ENCODE data around the gene CCSER1. TPM values are rescaled to one million over a fixed set of nuclear protein-coding genes. Genes with fewer than 3 reads are reported as not detected.

Gene CCSER1
- total RNA-seq, 6 donors from 2014 or later: 4.4 to 26.1 (median 13.8) TPM

GRCh38 chr4:90137555-90137954 is 10.4 kb downstream of the CCSER1 start:
- H3K27me3 ChIP-seq: no peaks in the 10 kb centered on the region
- no peaks in the 10 kb centered on the region for H3K9me3 ChIP-seq
- H3K4me1 ChIP-seq: no peaks in the 10 kb centered on the region
- H3K27ac ChIP-seq: no peak overlapping the region
- H3K36me3 ChIP-seq: no peaks in the 10 kb centered on the region
- 35 to 37% methylated on average over 4 of the region's 4 CpGs for WGBS, 2 donors
- no peak overlapping the region for H3K4me3 ChIP-seq
- ATAC-seq (ENCODE audit: low FRiP score in 2 of 2) (no peak), DNase-seq (no peak)
- TF ChIP-seq EP300 (IDR thresholded peaks at IDR 0.05): no peak
- TF ChIP-seq CTCF (IDR thresholded peaks at IDR 0.05): no peak
- no peak for TF ChIP-seq POLR2AphosphoS5 (IDR thresholded peaks at IDR 0.05)
- no peak for TF ChIP-seq POLR2A (IDR thresholded peaks at IDR 0.05)

GRCh38 chr4:90142081-90142480 is 14.9 kb downstream of the CCSER1 start:
- 40 to 42% methylated on average over 1 of the region's 1 CpG for WGBS, 2 donors
- Histone ChIP-seq H3K4me1 (no peaks in the 10 kb centered on the region), H3K27me3 (no peaks in the 10 kb centered on the region), H3K27ac (no peak overlapping the region), H3K9me3 (no peaks in the 10 kb centered on the region), H3K36me3 (no peaks in the 10 kb centered on the region), H3K4me3 (no peak overlapping the region)
- ATAC-seq (ENCODE audit: low FRiP score in 2 of 2) (no peak), DNase-seq (no peak)
- no peak for TF ChIP-seq CTCF (IDR thresholded peaks at IDR 0.05)
- no peak for TF ChIP-seq POLR2AphosphoS5 (IDR thresholded peaks at IDR 0.05)
- TF ChIP-seq POLR2A (IDR thresholded peaks at IDR 0.05): no peak
- no peak for TF ChIP-seq EP300 (IDR thresholded peaks at IDR 0.05)

GRCh38 chr4:90145319-90145718 is 18.1 kb downstream of the CCSER1 start:
- Histone ChIP-seq H3K4me3 (no peak overlapping the region), H3K27ac (no peak overlapping the region), H3K4me1 (no peaks in the 10 kb centered on the region), H3K27me3 (no peaks in the 10 kb centered on the region), H3K36me3 (no peaks in the 10 kb centered on the region), H3K9me3 (no peaks in the 10 kb centered on the region)
- no peak for TF ChIP-seq CTCF (IDR thresholded peaks at IDR 0.05)
- no peak for TF ChIP-seq POLR2A (IDR thresholded peaks at IDR 0.05)
- TF ChIP-seq EP300 (IDR thresholded peaks at IDR 0.05): no peak
- TF ChIP-seq POLR2AphosphoS5 (IDR thresholded peaks at IDR 0.05): no peak
- DNase-seq (no peak), ATAC-seq (ENCODE audit: low FRiP score in 2 of 2) (no peak)
- WGBS, 2 donors: 72 to 75% methylated on average over 2 of the region's 2 CpGs

- no peak overlapping the region for H3K27ac ChIP-seq
- no peaks in the 10 kb centered on the region for H3K27me3 ChIP-seq
- H3K4me3 ChIP-seq: no peak overlapping the region
- no peak for DNase-seq
- no peak for ATAC-seq (ENCODE audit: low FRiP score in 2 of 2)
- H3K9me3 ChIP-seq: no peaks in the 10 kb centered on the region
- no peaks in the 10 kb centered on the region for H3K4me1 ChIP-seq
- 90% methylated on average over 5 of the region's 5 CpGs for WGBS, 2 donors
- no peaks in the 10 kb centered on the region for H3K36me3 ChIP-seq
- TF ChIP-seq CTCF (IDR thresholded peaks at IDR 0.05) (no peak), POLR2A (IDR thresholded peaks at IDR 0.05) (no peak), POLR2AphosphoS5 (IDR thresholded peaks at IDR 0.05) (no peak), EP300 (IDR thresholded peaks at IDR 0.05) (no peak)
These were observed 19.1 kb downstream of the CCSER1 start for GRCh38 chr4:90146306-90146705.

GRCh38 chr4:90148574-90149148 is 21.5 kb downstream of the CCSER1 start:
- WGBS, 2 donors: 80 to 85% methylated on average over 2 of the region's 2 CpGs
- no peak overlapping the region for H3K27ac ChIP-seq
- H3K4me3 ChIP-seq: no peak overlapping the region
- H3K36me3 ChIP-seq: no peaks in the 10 kb centered on the region
- H3K27me3 ChIP-seq: no peaks in the 10 kb centered on the region
- DNase-seq: no peak
- H3K9me3 ChIP-seq: no peaks in the 10 kb centered on the region
- no peak for ATAC-seq (ENCODE audit: low FRiP score in 2 of 2)
- TF ChIP-seq POLR2AphosphoS5 (IDR thresholded peaks at IDR 0.05): no peak
- no peak for TF ChIP-seq POLR2A (IDR thresholded peaks at IDR 0.05)
- H3K4me1 ChIP-seq: no peaks in the 10 kb centered on the region

Data from upper lobe of left lung (tissue), 6 donors.